Prostate gland (tissue), 2 donors: ENCODE measurements around the gene CHKA. TPM values are rescaled to one million over a fixed set of nuclear protein-coding genes. Genes with fewer than 3 reads are reported as not detected.

Experiments used
- DNase-seq: peaks from one replicate; pipeline ENCODE4 v3.0.0-alpha.2; 2019; ENCODE audit warnings: low spot score
- H3K27ac ChIP-seq, 2 donors: fragments of 200-600 bp; sonication (generic); 2 replicates each; pipeline ENCODE4 v1.5.1; 2017 to 2019
- H3K27me3 ChIP-seq: fragments of 200-600 bp; sonication (generic); replicated peaks from 2 replicates; pipeline ENCODE4 v1.5.1; 2019; ENCODE audit not compliant: insufficient read depth
- H3K36me3 ChIP-seq, 2 donors: fragments of 200-600 bp; sonication (generic); 1 replicate in 1 of 2; 2 replicates in 1 of 2; pipeline versions ENCODE4 v1.5.1 to v1.8.1; 2017 to 2019
- H3K4me1 ChIP-seq: fragments of 200-600 bp; sonication (generic); replicated peaks from 2 replicates; pipeline ENCODE4 v1.5.1; 2019
- H3K4me3 ChIP-seq, 2 donors: fragments of 200-600 bp; sonication (generic); 2 replicates each; pipeline ENCODE4 v1.5.1; 2017 to 2019
- H3K9me3 ChIP-seq: fragments of 200-600 bp; sonication (generic); 2 replicates; pipeline ENCODE4 v1.5.1; 2017
- POLR2A ChIP-seq: fragments of 450-650 bp; IDR thresholded peaks from one replicate; pipeline ENCODE4 v1.6.1; 2016; ENCODE audit warnings: antibody characterized with exemption, mild to moderate bottlenecking
- POLR2AphosphoS5 ChIP-seq: sonication (generic); formaldehyde crosslinking; IDR thresholded peaks from one replicate; pipeline ENCODE4 v1.6.1; 2017; ENCODE audit warnings: antibody characterized with exemption
- WGBS: methylation state at CpG from one replicate; pipeline ENCODE4 v1.1.5; 2018; 5-methylcytosine and 5-hydroxymethylcytosine counted together
- intact Hi-C: fragments of 100-400 bp; cut with DNase I; formaldehyde crosslinking; loops from one replicate; pipeline ENCODE4 v1.14.2; 2022
- total RNA-seq, 2 donors: library from RNA; depleted of rRNA; stranded (reverse); fragments of >200 nt; gene quantifications; one replicate each; pipeline ENCODE4 v1.1.0, GENCODE V29; 2016
- TF ChIP-seq, protein P1 (sequence below), 4 experiments: fragments of 200-600 bp in 2 of 4; fragments of 450-650 bp in 2 of 4; sonication (generic) in 2 of 4; IDR thresholded peaks; 1 replicate in 3 of 4; 2 replicates in 1 of 4; pipeline ENCODE4 v1.5.1; 2016 to 2019; ENCODE audit warnings: antibody characterized with exemption in 4 of 4, mild to moderate bottlenecking in 2 of 4, moderate library complexity in 2 of 4

CHKA gene
- total RNA-seq, 2 donors from 2014 or later = 88.6 to 93.4 TPM

GRCh38 chr11:68120273-68121066 is 718 bp downstream of the CHKA start:
- DNase-seq = peak; percentile 58
- 3% methylated on average over 49 of the region's 73 CpGs for WGBS
- H3K27me3 ChIP-seq = no peaks in the 10 kb centered on the region
- no peaks in the 10 kb centered on the region for H3K9me3 ChIP-seq
- H3K36me3 ChIP-seq = no peaks in the 10 kb centered on the region
- H3K4me1 ChIP-seq = no peaks in the 10 kb centered on the region
- TF ChIP-seq POLR2AphosphoS5 = peak; percentile 13
- TF ChIP-seq, protein P1, sequence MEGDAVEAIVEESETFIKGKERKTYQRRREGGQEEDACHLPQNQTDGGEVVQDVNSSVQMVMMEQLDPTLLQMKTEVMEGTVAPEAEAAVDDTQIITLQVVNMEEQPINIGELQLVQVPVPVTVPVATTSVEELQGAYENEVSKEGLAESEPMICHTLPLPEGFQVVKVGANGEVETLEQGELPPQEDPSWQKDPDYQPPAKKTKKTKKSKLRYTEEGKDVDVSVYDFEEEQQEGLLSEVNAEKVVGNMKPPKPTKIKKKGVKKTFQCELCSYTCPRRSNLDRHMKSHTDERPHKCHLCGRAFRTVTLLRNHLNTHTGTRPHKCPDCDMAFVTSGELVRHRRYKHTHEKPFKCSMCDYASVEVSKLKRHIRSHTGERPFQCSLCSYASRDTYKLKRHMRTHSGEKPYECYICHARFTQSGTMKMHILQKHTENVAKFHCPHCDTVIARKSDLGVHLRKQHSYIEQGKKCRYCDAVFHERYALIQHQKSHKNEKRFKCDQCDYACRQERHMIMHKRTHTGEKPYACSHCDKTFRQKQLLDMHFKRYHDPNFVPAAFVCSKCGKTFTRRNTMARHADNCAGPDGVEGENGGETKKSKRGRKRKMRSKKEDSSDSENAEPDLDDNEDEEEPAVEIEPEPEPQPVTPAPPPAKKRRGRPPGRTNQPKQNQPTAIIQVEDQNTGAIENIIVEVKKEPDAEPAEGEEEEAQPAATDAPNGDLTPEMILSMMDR (IDR thresholded peaks at IDR 0.05) = no peak
- no peak for TF ChIP-seq POLR2A
- intact Hi-C loops = no loop called here
- H3K4me3 ChIP-seq = peak overlapping the region; percentile 76 to 87
- H3K27ac ChIP-seq = peak overlapping the region; percentile 95 to 98

GRCh38 chr11:68118706-68119448 is 2.3 kb downstream of the CHKA start:
- 33% methylated on average over 4 of the region's 4 CpGs for WGBS
- no peaks in the 10 kb centered on the region for H3K27me3 ChIP-seq
- no peaks in the 10 kb centered on the region for H3K4me1 ChIP-seq
- DNase-seq = no peak
- peak overlapping the region; percentile 95 to 98 for H3K27ac ChIP-seq
- H3K9me3 ChIP-seq = no peaks in the 10 kb centered on the region
- peak overlapping the region; percentile 76 to 87 for H3K4me3 ChIP-seq
- intact Hi-C loops = loop anchor here (2.0 kb wide), 1 partner anchor 80 kb away; the partner anchor contains the start of gene TCIRG1
- H3K36me3 ChIP-seq = no peaks in the 10 kb centered on the region
- TF ChIP-seq, protein P1 (IDR thresholded peaks at IDR 0.05) = no peak
- TF ChIP-seq POLR2AphosphoS5 (no peak), POLR2A (no peak)

- intact Hi-C loops = loop anchor here (2.0 kb wide), 1 partner anchor 79 kb away; the partner anchor contains the start of gene TCIRG1
- TF ChIP-seq POLR2AphosphoS5 (no peak), POLR2A (no peak)
- TF ChIP-seq, protein P1 (IDR thresholded peaks at IDR 0.05) = no peak
- Histone ChIP-seq H3K27me3 (no peaks in the 10 kb centered on the region), H3K4me3 (no peak overlapping the region), H3K9me3 (no peaks in the 10 kb centered on the region), H3K27ac (peak overlapping the region; percentile 95 to 98), H3K4me1 (no peaks in the 10 kb centered on the region), H3K36me3 (no peaks in the 10 kb centered on the region)
- DNase-seq = no peak
- 76% methylated on average over 11 of the region's 11 CpGs for WGBS
These were observed 3.2 kb downstream of the CHKA start for GRCh38 chr11:68117853-68118470.

GRCh38 chr11:68116974-68117373 is 4.2 kb downstream of the CHKA start:
- no peak overlapping the region for H3K4me3 ChIP-seq
- H3K9me3 ChIP-seq = no peaks in the 10 kb centered on the region
- WGBS = 41% methylated on average over 3 of the region's 3 CpGs
- intact Hi-C loops = no loop called here
- DNase-seq = no peak
- H3K27ac ChIP-seq = peak overlapping the region in 1 of 2 donors; percentile 38
- TF ChIP-seq, protein P1 (IDR thresholded peaks at IDR 0.05) = no peak
- TF ChIP-seq POLR2AphosphoS5 (no peak), POLR2A (no peak)
- H3K36me3 ChIP-seq = no peaks in the 10 kb centered on the region
- no peaks in the 10 kb centered on the region for H3K4me1 ChIP-seq
- H3K27me3 ChIP-seq = no peaks in the 10 kb centered on the region
